ENCODE measurements around the gene BLOC1S5.
A peak's percentile ranks its signal among the peaks of the same experiment; 100 is the strongest.

The BLOC1S5 gene

DNA sequence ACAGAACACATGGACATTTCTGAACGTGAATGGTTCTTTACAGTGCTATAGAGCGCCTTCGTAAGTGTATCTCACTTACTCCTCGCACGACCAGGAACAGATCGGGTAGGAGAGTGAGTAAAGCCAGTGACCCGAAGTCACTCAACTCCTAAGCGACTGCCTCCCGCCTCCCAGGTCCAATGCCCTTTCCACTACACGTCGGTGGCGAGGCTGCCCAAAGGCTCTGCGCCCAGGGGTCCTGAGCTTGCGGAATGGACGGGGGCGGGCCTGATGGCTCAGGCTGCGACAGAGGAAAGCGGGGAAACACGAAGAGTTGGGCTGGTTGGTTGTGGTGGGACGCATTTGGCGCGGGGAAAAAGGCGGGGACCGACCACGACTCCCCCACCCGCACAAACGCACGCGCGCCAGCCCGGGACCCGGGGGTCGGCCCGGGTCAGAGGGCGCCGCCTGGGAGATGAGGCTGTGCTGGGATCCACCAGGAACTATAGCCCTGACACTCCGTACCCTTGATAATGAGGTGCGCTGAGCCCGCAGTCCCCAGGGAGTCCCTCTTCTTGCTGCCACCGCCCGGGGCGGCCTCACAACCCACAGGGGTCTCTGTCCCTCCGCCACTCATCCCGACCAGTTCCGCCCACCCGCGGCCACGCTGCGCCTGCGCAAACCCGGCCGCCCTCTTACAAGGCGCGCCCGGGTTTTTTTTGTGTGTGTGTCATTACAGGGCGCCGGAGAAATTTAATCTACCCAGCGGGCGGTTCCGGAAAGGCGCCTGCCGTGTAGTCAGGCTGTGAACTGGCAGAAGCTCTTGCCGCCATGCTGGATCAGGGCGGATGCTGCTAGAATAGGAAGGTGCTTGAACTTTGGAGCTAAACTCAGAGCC, at the start of gene BLOC1S5:
Gene BLOC1S5, minus strand, starts transcription at position 629 of the 877 bp plus-strand sequence. Its CDS starts 13 bp downstream, at position 616.
- TF ChIP-seq BACH2 (CRISPR knock-in tag; IDR thresholded peaks at IDR 0.05; ENCODE audit: borderline replicate concordance) (no peak), RARB (CRISPR knock-in tag; IDR thresholded peaks at IDR 0.05) (no peak), ZFP3 (CRISPR knock-in tag; IDR thresholded peaks at IDR 0.05) (peak; percentile 70; the same call in 1 of the 2 replicates), GLIS3 (CRISPR knock-in tag; IDR thresholded peaks at IDR 0.05) (no peak)
- TF ChIP-seq, protein P1, sequence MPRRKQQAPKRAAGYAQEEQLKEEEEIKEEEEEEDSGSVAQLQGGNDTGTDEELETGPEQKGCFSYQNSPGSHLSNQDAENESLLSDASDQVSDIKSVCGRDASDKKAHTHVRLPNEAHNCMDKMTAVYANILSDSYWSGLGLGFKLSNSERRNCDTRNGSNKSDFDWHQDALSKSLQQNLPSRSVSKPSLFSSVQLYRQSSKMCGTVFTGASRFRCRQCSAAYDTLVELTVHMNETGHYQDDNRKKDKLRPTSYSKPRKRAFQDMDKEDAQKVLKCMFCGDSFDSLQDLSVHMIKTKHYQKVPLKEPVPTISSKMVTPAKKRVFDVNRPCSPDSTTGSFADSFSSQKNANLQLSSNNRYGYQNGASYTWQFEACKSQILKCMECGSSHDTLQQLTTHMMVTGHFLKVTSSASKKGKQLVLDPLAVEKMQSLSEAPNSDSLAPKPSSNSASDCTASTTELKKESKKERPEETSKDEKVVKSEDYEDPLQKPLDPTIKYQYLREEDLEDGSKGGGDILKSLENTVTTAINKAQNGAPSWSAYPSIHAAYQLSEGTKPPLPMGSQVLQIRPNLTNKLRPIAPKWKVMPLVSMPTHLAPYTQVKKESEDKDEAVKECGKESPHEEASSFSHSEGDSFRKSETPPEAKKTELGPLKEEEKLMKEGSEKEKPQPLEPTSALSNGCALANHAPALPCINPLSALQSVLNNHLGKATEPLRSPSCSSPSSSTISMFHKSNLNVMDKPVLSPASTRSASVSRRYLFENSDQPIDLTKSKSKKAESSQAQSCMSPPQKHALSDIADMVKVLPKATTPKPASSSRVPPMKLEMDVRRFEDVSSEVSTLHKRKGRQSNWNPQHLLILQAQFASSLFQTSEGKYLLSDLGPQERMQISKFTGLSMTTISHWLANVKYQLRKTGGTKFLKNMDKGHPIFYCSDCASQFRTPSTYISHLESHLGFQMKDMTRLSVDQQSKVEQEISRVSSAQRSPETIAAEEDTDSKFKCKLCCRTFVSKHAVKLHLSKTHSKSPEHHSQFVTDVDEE (CRISPR knock-in tag; IDR thresholded peaks at IDR 0.05) = no peak

GRCh38 chr6:8113131-8113654, 49.0 kb upstream of the BLOC1S5 start:
- no peak for ATAC-seq
- TF ChIP-seq, protein P2, sequence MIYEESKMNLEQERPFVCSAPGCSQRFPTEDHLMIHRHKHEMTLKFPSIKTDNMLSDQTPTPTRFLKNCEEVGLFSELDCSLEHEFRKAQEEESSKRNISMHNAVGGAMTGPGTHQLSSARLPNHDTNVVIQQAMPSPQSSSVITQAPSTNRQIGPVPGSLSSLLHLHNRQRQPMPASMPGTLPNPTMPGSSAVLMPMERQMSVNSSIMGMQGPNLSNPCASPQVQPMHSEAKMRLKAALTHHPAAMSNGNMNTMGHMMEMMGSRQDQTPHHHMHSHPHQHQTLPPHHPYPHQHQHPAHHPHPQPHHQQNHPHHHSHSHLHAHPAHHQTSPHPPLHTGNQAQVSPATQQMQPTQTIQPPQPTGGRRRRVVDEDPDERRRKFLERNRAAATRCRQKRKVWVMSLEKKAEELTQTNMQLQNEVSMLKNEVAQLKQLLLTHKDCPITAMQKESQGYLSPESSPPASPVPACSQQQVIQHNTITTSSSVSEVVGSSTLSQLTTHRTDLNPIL (CRISPR knock-in tag; IDR thresholded peaks at IDR 0.05; ENCODE audit: low read depth) = no peak
- TF ChIP-seq ZFP30 (CRISPR knock-in tag; IDR thresholded peaks at IDR 0.05) = no peak
- TF ChIP-seq ESRRG (CRISPR knock-in tag; IDR thresholded peaks at IDR 0.05) = no peak
- no peak for TF ChIP-seq ZC3H10 (CRISPR knock-in tag; IDR thresholded peaks at IDR 0.05)
- TF ChIP-seq ZNF8 (CRISPR knock-in tag; IDR thresholded peaks at IDR 0.05) = no peak
- TF ChIP-seq CSDC2 (CRISPR knock-in tag; IDR thresholded peaks at IDR 0.05) = no peak
- TF ChIP-seq CSRNP3 (CRISPR knock-in tag; IDR thresholded peaks at IDR 0.05) = no peak
- no peak for TF ChIP-seq RARB (CRISPR knock-in tag; IDR thresholded peaks at IDR 0.05)
- no peak for TF ChIP-seq ZNF565 (CRISPR knock-in tag; conservative IDR thresholded peaks at IDR 0.05; ENCODE audit: low read depth)
- TF ChIP-seq TOX (CRISPR knock-in tag; IDR thresholded peaks at IDR 0.05; ENCODE audit: borderline replicate concordance) = no peak
- no peak for TF ChIP-seq ARNTL (CRISPR knock-in tag; IDR thresholded peaks at IDR 0.05; ENCODE audit: borderline replicate concordance, low read depth)

More for the DNA sequence above, at the start of gene BLOC1S5:
- ATAC-seq = peak; percentile 97

GRCh38 chr6:8110725-8111124, 46.5 kb upstream of the BLOC1S5 start:
- no peak for ATAC-seq
- no peak for TF ChIP-seq GLIS3 (CRISPR knock-in tag; IDR thresholded peaks at IDR 0.05)
- TF ChIP-seq ZFP30 (CRISPR knock-in tag; IDR thresholded peaks at IDR 0.05) = no peak
- TF ChIP-seq BACH2 (CRISPR knock-in tag; IDR thresholded peaks at IDR 0.05; ENCODE audit: borderline replicate concordance) = no peak
- no peak for TF ChIP-seq PATZ1 (CRISPR knock-in tag; IDR thresholded peaks at IDR 0.05; ENCODE audit: borderline replicate concordance)
- no peak for TF ChIP-seq TOX (CRISPR knock-in tag; IDR thresholded peaks at IDR 0.05; ENCODE audit: borderline replicate concordance)
- TF ChIP-seq, protein P2 (CRISPR knock-in tag; IDR thresholded peaks at IDR 0.05; ENCODE audit: low read depth) = no peak
- no peak for TF ChIP-seq ISL1 (CRISPR knock-in tag; IDR thresholded peaks at IDR 0.05)
- no peak for TF ChIP-seq ESRRG (CRISPR knock-in tag; IDR thresholded peaks at IDR 0.05)
- TF ChIP-seq ZFP3 (CRISPR knock-in tag; IDR thresholded peaks at IDR 0.05) = no peak

All from SK-N-SH treated with all-trans-retinoic acid at 6 μM for 48 hours (cell line).